ENCODE measurements around the gene ATP2A2. TPM values are rescaled to one million over a fixed set of nuclear protein-coding genes. Genes with fewer than 3 reads are reported as not detected.
A peak's percentile ranks its signal among the peaks of the same experiment; 100 is the strongest.

The ATP2A2 gene
- total and polyA plus RNA-seq, 2 of the 4 experiments (the other 2 are of a cell fraction): 166 to 225 TPM

GRCh38 chr12:110247340-110248095 is 33.5 kb upstream of the ATP2A2 start:
- H2BK120ac ChIP-seq (ENCODE audit: low read depth, low read length): peak overlapping the region; percentile 61
- no peak overlapping the region for H3K18ac ChIP-seq (ENCODE audit: low read depth, low read length)
- POLR2A ChIA-PET (ENCODE audit: unreplicated experiment): no interaction called here
- ATAC-seq (ENCODE audit: low read depth) (no peak), DNase-seq (no peak)
- 61% methylated on average over 3 of the region's 14 CpGs; no CpG with 5 or more reads in 1 of the 2 experiments for WGBS, 2 experiments (ENCODE audit: extremely low coverage in 2 of 2, insufficient read length in 1 of 2)
- H3K79me1 ChIP-seq (ENCODE audit: low read depth in 1 of 2, low read length in 2 of 2): 0 out of 4 replicates have a peak, but pooled peaks cover 0 to 4% of the 10 kb centered on the region in 2 experiments
- no peak overlapping the region for H3K9ac ChIP-seq (ENCODE audit: low read depth, low read length)
- no TSS peak for BruUV-seq (replicated peaks)
- peak overlapping the region; percentile 60 for H2AK9ac ChIP-seq (replicated peaks; ENCODE audit: low read depth, low read length, poor library complexity)
- 0 out of 2 replicates have a peak overlapping the region, but pooled peaks have one; percentile 5 for H4K5ac ChIP-seq (ENCODE audit: low read depth, low read length)
- H2AFZ ChIP-seq (replicated peaks; ENCODE audit: low read length, poor library complexity): peak overlapping the region; percentile 67
- H4K8ac ChIP-seq (ENCODE audit: low read depth in 2 of 2, low read length in 2 of 2): peak overlapping the region in 1 of 2 experiments; percentile 40; a peak in 1 of 4 replicates
- TF ChIP-seq BHLHE40 (IDR thresholded peaks at IDR 0.05; ENCODE audit: low read depth, low read length) (no peak), MAZ (IDR thresholded peaks at IDR 0.05; ENCODE audit: borderline replicate concordance, low read depth, low read length) (no peak), RFX5 (IDR thresholded peaks at IDR 0.05; ENCODE audit: low read depth, low read length) (no peak), MAFK (IDR thresholded peaks at IDR 0.05; ENCODE audit: low read depth, low read length) (no peak)
- in situ Hi-C loops (cut with MboI; ENCODE audit: low sequenced_read_pairs) (no loop called here), dilution Hi-C loops (cut with HindIII; ENCODE audit: low sequenced_read_pairs, unreplicated experiment) (no loop called here), intact Hi-C loops (cut with micrococcal nuclease) (no loop called here)
- no peaks in the 10 kb centered on the region for H3K9me3 ChIP-seq (ENCODE audit: control insufficient read depth, insufficient read depth, low read length)
- no peak overlapping the region for H3K56ac ChIP-seq (ENCODE audit: extremely low read depth, insufficient read depth, low read length)
- no peak overlapping the region for H3K23ac ChIP-seq (ENCODE audit: low read depth, low read length)
- CTCF ChIA-PET: no interaction called here
- H3K36me3 ChIP-seq (ENCODE audit: control insufficient read depth, insufficient read depth, low read length): 0 out of 2 replicates have a peak, but pooled peaks cover 3% of the 10 kb centered on the region
- H4K91ac ChIP-seq (ENCODE audit: insufficient read depth, low read depth, low read length): peak overlapping the region; percentile 39
- no peak overlapping the region for H3K4me3 ChIP-seq (ENCODE audit: insufficient read depth, low read depth, low read length)
- peak overlapping the region; percentile 76 for H3K4ac ChIP-seq (ENCODE audit: low read depth, low read length)
- H2BK5ac ChIP-seq (ENCODE audit: low read depth, low read length, poor library complexity, severe bottlenecking): no peak overlapping the region
- H3K9me1 ChIP-seq (ENCODE audit: insufficient read depth, low read length): peaks cover 26% of the 10 kb centered on the region
- no peaks in the 10 kb centered on the region for H3K27me3 ChIP-seq (ENCODE audit: control insufficient read depth, insufficient read depth, low read length)
- 0 out of 2 replicates have a peak overlapping the region, but pooled peaks have one; percentile 16 for H3K14ac ChIP-seq (replicated peaks; ENCODE audit: low read depth, low read length)
- H3K4me2 ChIP-seq (ENCODE audit: low read depth, low read length): no peak overlapping the region; the same call in 1 of the 2 replicates
- H3K4me1 ChIP-seq (ENCODE audit: control insufficient read depth, insufficient read depth, low read length): peaks cover 27% of the 10 kb centered on the region; the same call in 1 of the 2 replicates
- H3K27ac ChIP-seq (ENCODE audit: insufficient read depth, low read length): no peak overlapping the region
- no peaks in the 10 kb centered on the region for H4K20me1 ChIP-seq (ENCODE audit: insufficient read depth, low read length)
- peak overlapping the region; percentile 79 for H2AK5ac ChIP-seq (ENCODE audit: low read depth, low read length)
- peak overlapping the region; percentile 53; the same call in 1 of the 3 replicates for H2BK15ac ChIP-seq (ENCODE audit: low read depth, low read length)
- H2BK20ac ChIP-seq (ENCODE audit: low read depth, low read length): peak overlapping the region; percentile 85
